ENCODE results near the gene MAGEC1. TPM values are rescaled to one million over a fixed set of nuclear protein-coding genes. Genes with fewer than 3 reads are reported as not detected.

Gene MAGEC1
- total RNA-seq: not detected in 2 replicates

DNA sequence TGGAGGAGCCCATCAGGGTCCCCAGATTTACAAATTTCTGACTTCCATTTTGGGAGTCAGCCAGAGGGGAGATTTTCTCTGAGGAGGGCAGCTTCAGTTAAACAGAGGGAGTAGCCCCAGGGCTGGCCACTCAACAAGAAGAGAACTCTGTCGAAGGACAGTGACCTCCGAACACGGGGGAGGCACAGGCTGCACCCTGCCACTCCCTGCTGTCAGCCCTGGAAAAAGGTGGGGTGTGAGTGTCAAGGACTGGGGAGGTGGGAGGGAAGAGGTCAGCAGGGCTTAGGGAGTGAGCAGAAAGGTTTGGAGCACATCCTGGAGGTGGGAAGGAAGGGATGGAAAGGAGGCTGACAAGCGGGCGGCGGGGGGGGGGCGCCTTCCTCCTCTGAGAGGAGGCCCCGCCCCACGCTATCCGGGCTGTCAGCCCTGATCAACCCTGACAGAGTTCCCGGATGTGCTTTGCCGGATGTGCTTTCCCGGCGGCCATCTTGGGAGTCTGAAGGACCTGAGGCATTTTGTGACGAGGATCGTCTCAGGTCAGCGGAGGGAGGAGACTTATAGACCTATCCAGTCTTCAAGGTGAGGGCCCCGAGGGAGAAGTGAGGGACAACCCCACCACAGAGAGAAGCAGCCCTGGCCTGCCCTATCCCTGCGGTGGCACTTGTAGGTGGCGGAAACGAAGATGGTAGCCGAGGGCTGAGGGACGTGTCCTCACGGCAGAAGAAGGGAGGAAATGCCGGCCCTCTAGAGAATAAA is at the start of gene MAGEC1:
MAGEC1 (plus strand) TSS at position 495 of the 756 bp plus-strand sequence. CDS start 1,179 bp downstream, outside the sequence.

Other genes with a start within 250 kb of the MAGEC1 start
- not detected in 2 replicates for gene SPANXD, start 205.2 kb upstream of the MAGEC1 start, total RNA-seq
- not detected in 2 replicates for gene MAGEC3, start 65.6 kb upstream of the MAGEC1 start, total RNA-seq